Fibroblast of lung (primary cell): ENCODE data around the gene LRRC8C. TPM values are rescaled to one million over a fixed set of nuclear protein-coding genes. Genes with fewer than 3 reads are reported as not detected.
A peak's percentile ranks its signal among the peaks of the same experiment; 100 is the strongest.

Source experiments
- DNase-seq, 2 donors: peaks; one replicate each; pipeline versions ENCODE4 v3.0.0 to v3.0.0-alpha.2; 2010; ENCODE audit warnings: low read depth in 2 of 2
- H2AFZ ChIP-seq: 2 replicates; pipeline ENCODE4 v1.5.1; 2012; ENCODE audit warnings: low read length, control low read depth, inconsistent platforms
- H3K27ac ChIP-seq: 2 replicates; pipeline ENCODE4 v1.5.1; 2011; ENCODE audit warnings: low read length, control low read depth; ENCODE audit not compliant: insufficient read depth
- H3K27me3 ChIP-seq: 2 replicates; pipeline ENCODE4 v1.5.1; 2011; ENCODE audit warnings: mild to moderate bottlenecking, low read length; ENCODE audit not compliant: control insufficient read depth, insufficient read depth
- H3K36me3 ChIP-seq: 2 replicates; pipeline ENCODE4 v1.5.1; 2011; ENCODE audit warnings: low read length; ENCODE audit not compliant: control insufficient read depth, insufficient read depth
- H3K4me1 ChIP-seq: 2 replicates; pipeline ENCODE4 v1.5.1; 2011; ENCODE audit warnings: low read length; ENCODE audit not compliant: control insufficient read depth, insufficient read depth; ENCODE audit errors: extremely low read depth
- H3K4me2 ChIP-seq: 2 replicates; pipeline ENCODE4 v1.5.1; 2011; ENCODE audit warnings: low read length, control low read depth; ENCODE audit not compliant: insufficient read depth; ENCODE audit errors: extremely low read depth
- H3K4me3 ChIP-seq, 4 experiments: fragments of 200-600 bp in 1 of 4; sonication (generic) in 1 of 4; replicated peaks in 1 of 4; 2 replicates each; pipeline ENCODE4 v1.5.1; 2011 to 2016; ENCODE audit warnings: low read length in 4 of 4, low read depth in 3 of 4, mild to moderate bottlenecking in 3 of 4, control low read depth in 2 of 4, inconsistent platforms in 1 of 4, mixed read lengths in 1 of 4; ENCODE audit not compliant: insufficient read depth in 1 of 4; ENCODE audit errors: control extremely low read depth in 1 of 4
- H3K79me2 ChIP-seq: 2 replicates; pipeline ENCODE4 v1.5.1; 2012; ENCODE audit warnings: mild to moderate bottlenecking, low read length, inconsistent platforms; ENCODE audit not compliant: control insufficient read depth, insufficient read depth
- H3K9ac ChIP-seq: 2 replicates; pipeline ENCODE4 v1.5.1; 2011; ENCODE audit warnings: mild to moderate bottlenecking, low read length, control low read depth; ENCODE audit not compliant: insufficient read depth
- H3K9me3 ChIP-seq: 2 replicates; pipeline ENCODE4 v1.5.1; 2012; ENCODE audit warnings: low read depth, low read length; ENCODE audit not compliant: control insufficient read depth, insufficient read depth
- H4K20me1 ChIP-seq: 2 replicates; pipeline ENCODE4 v1.5.1; 2011; ENCODE audit warnings: low read length; ENCODE audit not compliant: control insufficient read depth, insufficient read depth; ENCODE audit errors: extremely low read depth
- CTCF ChIP-seq, 2 donors: IDR thresholded peaks in 1 of 2; conservative IDR thresholded peaks in 1 of 2; 1 replicate in 1 of 2; 2 replicates in 1 of 2; pipeline ENCODE4 v1.5.1; 2011 to 2012; ENCODE audit warnings: low read length in 2 of 2, control low read depth in 1 of 2, inconsistent platforms in 1 of 2, low read depth in 1 of 2, mild to moderate bottlenecking in 1 of 2
- EZH2 ChIP-seq: IDR thresholded peaks from 2 replicates; pipeline ENCODE4 v1.5.1; 2012; ENCODE audit warnings: low read length, control low read depth, mild to moderate bottlenecking; ENCODE audit errors: missing control alignments
- polyA plus RNA-seq, 2 donors: library from polyadenylated mRNA; depleted of rRNA in 1 of 2; stranded (reverse) in 1 of 2; unstranded in 1 of 2; fragments of >200 nt; gene quantifications; 2 replicates each; pipeline ENCODE4 v1.2.1, GENCODE V29; 2011 to 2012; ENCODE audit warnings: missing spikeins in 1 of 2
- total RNA-seq: library from RNA; depleted of rRNA; stranded (reverse); fragments of >200 nt; gene quantifications from 2 replicates; pipeline ENCODE4 v1.2.1, GENCODE V29; 2014

The LRRC8C gene
- total and polyA plus RNA-seq, 2 donors (not counting 1 experiment from before 2014, with no cell fraction given) = 5.4 to 13.2 TPM

- Histone ChIP-seq H3K4me2 (no peak overlapping the region), H2AFZ (no peak overlapping the region), H3K36me3 (no peaks in the 10 kb centered on the region), H3K79me2 (no peaks in the 10 kb centered on the region), H3K9me3 (no peaks in the 10 kb centered on the region), H3K4me1 (peaks cover 8% of the 10 kb centered on the region), H4K20me1 (no peaks in the 10 kb centered on the region), H3K27me3 (no peaks in the 10 kb centered on the region), H3K9ac (no peak overlapping the region), H3K4me3 (no peak overlapping the region), H3K27ac (no peak overlapping the region)
- peak in 1 of 2 donors; percentile 32 for DNase-seq
- no peak for TF ChIP-seq CTCF (conservative IDR thresholded peaks at IDR 0.05 in 1 of 2, IDR thresholded peaks at IDR 0.05 in 1 of 2; ENCODE audit: low read depth in 1 of 2, low read length in 2 of 2)
- no peak for TF ChIP-seq EZH2
Observed at GRCh38 chr1:89761901-89762300, 129.0 kb downstream of the LRRC8C start.

- H3K27ac ChIP-seq = no peak overlapping the region
Observed at GRCh38 chr1:89762386-89762778, 129.5 kb downstream of the LRRC8C start.

More at GRCh38 chr1:89762386-89762778, 129.5 kb downstream of the LRRC8C start:
- H3K4me2 ChIP-seq = peak overlapping the region; percentile 65
- no peaks in the 10 kb centered on the region for H4K20me1 ChIP-seq
- peaks cover 8% of the 10 kb centered on the region for H3K4me1 ChIP-seq
- DNase-seq = peak in 1 of 2 donors; percentile 19
- H3K9ac ChIP-seq = no peak overlapping the region
- peak overlapping the region in 3 of 4 experiments; percentile 67 to 74 (median 68) for H3K4me3 ChIP-seq
- TF ChIP-seq CTCF (conservative IDR thresholded peaks at IDR 0.05 in 1 of 2, IDR thresholded peaks at IDR 0.05 in 1 of 2; ENCODE audit: low read depth in 1 of 2, low read length in 2 of 2) (no peak), EZH2 (no peak)
- H3K79me2 ChIP-seq = no peaks in the 10 kb centered on the region
- no peaks in the 10 kb centered on the region for H3K36me3 ChIP-seq
- H3K27me3 ChIP-seq = no peaks in the 10 kb centered on the region
- H2AFZ ChIP-seq = peak overlapping the region; percentile 99
- no peaks in the 10 kb centered on the region for H3K9me3 ChIP-seq
